ENCODE results near the gene SRP68. TPM values are rescaled to one million over a fixed set of nuclear protein-coding genes. Genes with fewer than 3 reads are reported as not detected.

The SRP68 gene
- total and polyA plus RNA-seq, 2 of the 4 experiments (the other 2 are of a cell fraction), result 47.1 to 82.6 TPM

- H3K79me1 ChIP-seq (ENCODE audit: low read depth in 1 of 2, low read length in 2 of 2), result peaks cover 16 to 34% of the 10 kb centered on the region in 2 experiments
- peak within 1 kb of the TSS; percentile 98 to 100 for H4K8ac ChIP-seq (ENCODE audit: low read depth in 2 of 2, low read length in 2 of 2)
- H4K91ac ChIP-seq (ENCODE audit: insufficient read depth, low read depth, low read length), result peak within 1 kb of the TSS; percentile 97
- no peak for TF ChIP-seq ELK1 (IDR thresholded peaks at IDR 0.05; ENCODE audit: borderline replicate concordance, low read depth, low read length)
- peak; percentile 79 for TF ChIP-seq POLR2A (IDR thresholded peaks at IDR 0.05; ENCODE audit: low read depth, low read length)
- 0 out of 2 replicates have a peak, but pooled peaks have one; percentile 17 for TF ChIP-seq MXI1 (IDR thresholded peaks at IDR 0.05; ENCODE audit: borderline replicate concordance, low read depth, low read length)
- peaks cover 10% of the 10 kb centered on the region for H3K9me1 ChIP-seq (ENCODE audit: insufficient read depth, low read length)
- peak within 1 kb of the TSS; percentile 100 for H3K14ac ChIP-seq (replicated peaks; ENCODE audit: low read depth, low read length)
- peak within 1 kb of the TSS; percentile 85 for H3K9ac ChIP-seq (ENCODE audit: low read depth, low read length)
- peak; percentile 93 for ATAC-seq (ENCODE audit: low read depth)
- BruUV-seq (replicated peaks), result no TSS peak
- peak within 1 kb of the TSS; percentile 98 for H3K4ac ChIP-seq (ENCODE audit: low read depth, low read length)
- H3K56ac ChIP-seq (ENCODE audit: extremely low read depth, insufficient read depth, low read length), result peak within 1 kb of the TSS; percentile 84
- H3K18ac ChIP-seq (ENCODE audit: low read depth, low read length), result peak within 1 kb of the TSS; percentile 89
- POLR2A ChIA-PET (ENCODE audit: unreplicated experiment), result interaction anchor here (0.6 kb wide), 2 partner anchors 8 to 324 kb away, joined by 3 to 4 read pairs; no protein-coding TSS in a partner anchor
- H2BK120ac ChIP-seq (ENCODE audit: low read depth, low read length), result peak within 1 kb of the TSS; percentile 72
- H3K23ac ChIP-seq (ENCODE audit: low read depth, low read length), result peak within 1 kb of the TSS; percentile 100
- H2BK20ac ChIP-seq (ENCODE audit: low read depth, low read length), result 0 out of 2 replicates have a peak within 1 kb of the TSS, but pooled peaks have one; percentile 17
- CTCF ChIA-PET, result interaction anchor here (0.6 to 1.0 kb wide), 2 partner anchors 18 to 176 kb away, joined by 3 read pairs; no protein-coding TSS in a partner anchor
- in situ Hi-C loops (cut with MboI; ENCODE audit: low sequenced_read_pairs) (no loop called here), dilution Hi-C loops (cut with HindIII; ENCODE audit: low sequenced_read_pairs, unreplicated experiment) (no loop called here), intact Hi-C loops (cut with micrococcal nuclease) (no loop called here)
- peaks cover 5% of the 10 kb centered on the region; the same call in 1 of the 2 replicates for H4K20me1 ChIP-seq (ENCODE audit: insufficient read depth, low read length)
- WGBS, 2 experiments (ENCODE audit: extremely low coverage in 2 of 2, insufficient read length in 1 of 2), result 7% methylated on average over 31 of the region's 55 CpGs; no CpG with 5 or more reads in 1 of the 2 experiments
- peaks cover 11% of the 10 kb centered on the region for H3K36me3 ChIP-seq (ENCODE audit: control insufficient read depth, insufficient read depth, low read length)
- H2AK5ac ChIP-seq (ENCODE audit: low read depth, low read length), result peak within 1 kb of the TSS; percentile 91
- peak within 1 kb of the TSS; percentile 92 for H2BK5ac ChIP-seq (ENCODE audit: low read depth, low read length, poor library complexity, severe bottlenecking)
- no peaks in the 10 kb centered on the region for H3K9me3 ChIP-seq (ENCODE audit: control insufficient read depth, insufficient read depth, low read length)
- peak within 1 kb of the TSS; percentile 96 for H2AK9ac ChIP-seq (replicated peaks; ENCODE audit: low read depth, low read length, poor library complexity)
- H3K27ac ChIP-seq (ENCODE audit: insufficient read depth, low read length), result peak within 1 kb of the TSS; percentile 90
- peak; percentile 88 for DNase-seq
- H4K5ac ChIP-seq (ENCODE audit: low read depth, low read length), result peak within 1 kb of the TSS; percentile 99
- peak within 1 kb of the TSS; percentile 98 for H2AFZ ChIP-seq (replicated peaks; ENCODE audit: low read length, poor library complexity)
- peaks cover 8% of the 10 kb centered on the region; the same call in 1 of the 2 replicates for H3K4me1 ChIP-seq (ENCODE audit: control insufficient read depth, insufficient read depth, low read length)
- H3K27me3 ChIP-seq (ENCODE audit: control insufficient read depth, insufficient read depth, low read length), result no peaks in the 10 kb centered on the region
- H3K4me2 ChIP-seq (ENCODE audit: low read depth, low read length), result peak within 1 kb of the TSS; percentile 95
- peak within 1 kb of the TSS; percentile 78 for H3K4me3 ChIP-seq (ENCODE audit: insufficient read depth, low read depth, low read length)
- peak within 1 kb of the TSS; percentile 43; the same call in 1 of the 3 replicates for H2BK15ac ChIP-seq (ENCODE audit: low read depth, low read length)
Measured at GRCh38 chr17:76103274-76104139, 31.2 kb upstream of the SRP68 start, which contains the start of gene EXOC7. Gene EXOC7, minus strand, starts transcription at chr17:76103787. Its CDS starts 95 bp downstream, at chr17:76103692.

All from IMR-90 (cell line).